ENCODE measurements around the gene IL20RA. TPM values are rescaled to one million over a fixed set of nuclear protein-coding genes. Genes with fewer than 3 reads are reported as not detected.

Gene IL20RA
- polyA plus RNA-seq, 3 donors: not detected

GRCh38 chr6:137084090-137084489 lies 39.3 kb upstream of the IL20RA start:
- 96% methylated on average over 3 of the region's 4 CpGs for WGBS (ENCODE audit: insufficient coverage)
- intact Hi-C loops (cut with micrococcal nuclease): no loop called here
- Mint-ChIP-seq H3K4me1 (peaks cover 19% of the 10 kb centered on the region), H3K36me3 (no peaks in the 10 kb centered on the region), H3K27me3 (ENCODE audit: low read depth in 3 of 3) (peaks cover 5 to 7% (median 5%) of the 10 kb centered on the region in 3 donors), H3K9me3 (no peaks in the 10 kb centered on the region), H3K4me3 (no peak overlapping the region), H3K27ac (peak overlapping the region in 1 of 7 donors; percentile 10)
- DNase-seq: no peak
- Histone ChIP-seq H4K20me1 (ENCODE audit: insufficient read depth, low read length) (no peaks in the 10 kb centered on the region), H3K79me2 (ENCODE audit: insufficient read depth, low read length) (no peaks in the 10 kb centered on the region), H3K9ac (ENCODE audit: insufficient read depth, low read length, poor library complexity, severe bottlenecking) (no peak overlapping the region), H3K27me3 (ENCODE audit: control insufficient read depth in 2 of 2, insufficient read depth in 2 of 2, low read length in 2 of 2) (no peaks in the 10 kb centered on the region), H2AFZ (ENCODE audit: insufficient read depth, low read depth, low read length, poor library complexity, severe bottlenecking) (no peak overlapping the region), H3K36me3 (replicated peaks in 1 of 2; ENCODE audit: control insufficient read depth in 1 of 2, insufficient read depth in 2 of 2, low read length in 2 of 2) (no peaks in the 10 kb centered on the region), H3K4me2 (replicated peaks; ENCODE audit: extremely low read depth, low read length, poor library complexity, severe bottlenecking) (no peak overlapping the region), H3K4me1 (ENCODE audit: control insufficient read depth in 1 of 2, insufficient read depth in 2 of 2, low read length in 2 of 2) (peaks cover 10 to 15% of the 10 kb centered on the region in 2 donors), H3K27ac (ENCODE audit: low read depth in 1 of 2, low read length in 2 of 2) (no peak overlapping the region), H3K9me3 (replicated peaks in 1 of 2; ENCODE audit: control insufficient read depth in 1 of 2, insufficient read depth in 1 of 2, low read length in 2 of 2) (no peaks in the 10 kb centered on the region), H3K4me3 (replicated peaks in 1 of 3; ENCODE audit: low read depth in 2 of 3, low read length in 3 of 3) (no peak overlapping the region)
- TF ChIP-seq CTCF (IDR thresholded peaks at IDR 0.05): no peak

- H3K9me3 Mint-ChIP-seq: no peaks in the 10 kb centered on the region
- Histone ChIP-seq H3K9ac (ENCODE audit: insufficient read depth, low read length, poor library complexity, severe bottlenecking) (no peak overlapping the region), H3K36me3 (replicated peaks in 1 of 2; ENCODE audit: control insufficient read depth in 1 of 2, insufficient read depth in 2 of 2, low read length in 2 of 2) (no peaks in the 10 kb centered on the region), H3K9me3 (replicated peaks in 1 of 2; ENCODE audit: control insufficient read depth in 1 of 2, insufficient read depth in 1 of 2, low read length in 2 of 2) (no peaks in the 10 kb centered on the region), H3K27ac (ENCODE audit: low read depth in 1 of 2, low read length in 2 of 2) (no peak overlapping the region), H3K27me3 (ENCODE audit: control insufficient read depth in 2 of 2, insufficient read depth in 2 of 2, low read length in 2 of 2) (no peaks in the 10 kb centered on the region), H3K4me2 (replicated peaks; ENCODE audit: extremely low read depth, low read length, poor library complexity, severe bottlenecking) (no peak overlapping the region), H4K20me1 (ENCODE audit: insufficient read depth, low read length) (no peaks in the 10 kb centered on the region), H3K79me2 (ENCODE audit: insufficient read depth, low read length) (no peaks in the 10 kb centered on the region), H3K4me3 (replicated peaks in 1 of 3; ENCODE audit: low read depth in 2 of 3, low read length in 3 of 3) (no peak overlapping the region), H3K4me1 (ENCODE audit: control insufficient read depth in 1 of 2, insufficient read depth in 2 of 2, low read length in 2 of 2) (peaks cover 12 to 19% of the 10 kb centered on the region in 2 donors), H2AFZ (ENCODE audit: insufficient read depth, low read depth, low read length, poor library complexity, severe bottlenecking) (no peak overlapping the region)
- H3K4me3 Mint-ChIP-seq: no peak overlapping the region
- WGBS (ENCODE audit: insufficient coverage): 100% methylated on average over 2 of the region's 3 CpGs
- intact Hi-C loops (cut with micrococcal nuclease): no loop called here
- DNase-seq: no peak
- H3K4me1 Mint-ChIP-seq: peaks cover 21% of the 10 kb centered on the region
- H3K27me3 Mint-ChIP-seq (ENCODE audit: low read depth in 3 of 3): peaks cover 2 to 7% (median 5%) of the 10 kb centered on the region in 3 donors
- no peak for TF ChIP-seq CTCF (IDR thresholded peaks at IDR 0.05)
- H3K27ac Mint-ChIP-seq: no peak overlapping the region
- H3K36me3 Mint-ChIP-seq: no peaks in the 10 kb centered on the region
These were observed 37.2 kb upstream of the IL20RA start for GRCh38 chr6:137081997-137082396.

All from CD14-positive monocyte (primary cell).